ENCODE data around the gene SPTLC1. TPM values are rescaled to one million over a fixed set of nuclear protein-coding genes. Genes with fewer than 3 reads are reported as not detected.
A peak's percentile ranks its signal among the peaks of the same experiment; 100 is the strongest.

The SPTLC1 gene
- total and polyA plus RNA-seq, 2 of the 13 experiments (the other 11 are each of a cell fraction or from before 2014, with no cell fraction given) = 56.2 to 72.5 TPM

DNA sequence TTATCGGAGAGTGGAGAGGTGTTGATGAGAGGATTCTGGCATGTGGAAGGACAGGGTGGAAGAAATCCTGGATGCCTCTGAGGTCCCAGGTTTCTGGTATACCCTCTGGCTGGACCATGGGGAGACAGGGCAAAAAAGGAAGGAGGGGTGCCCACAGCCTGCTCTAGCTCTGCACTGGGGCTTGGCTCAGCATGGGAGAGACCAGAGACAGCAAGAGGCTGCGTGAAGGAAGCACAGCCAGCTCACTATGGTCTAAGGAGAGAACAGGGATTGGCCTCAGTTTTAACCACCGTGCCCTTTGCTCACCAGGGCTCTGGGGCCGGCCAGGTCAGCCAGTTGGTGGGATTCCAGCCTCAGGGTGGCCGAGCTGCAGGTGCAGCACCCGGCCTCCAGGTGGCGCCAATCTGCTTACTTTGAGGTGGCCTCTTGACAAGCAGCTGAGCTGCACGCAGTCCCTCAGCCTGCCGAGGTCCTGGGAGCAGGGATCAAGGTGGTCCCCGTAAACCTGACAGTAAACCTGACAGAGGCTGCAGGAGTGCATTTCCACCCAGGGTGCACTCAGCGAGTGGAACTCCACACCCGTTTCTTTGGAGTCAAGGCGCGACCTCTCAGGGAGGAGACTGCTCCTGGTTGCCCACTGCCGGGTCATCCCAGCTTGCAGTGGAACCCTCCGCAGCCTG is 25.0 kb upstream of the SPTLC1 start (continued):
- TF ChIP-seq ADNP (CRISPR knock-in tag; IDR thresholded peaks at IDR 0.05) = no peak; the same call in 1 of the 2 replicates
- TF ChIP-seq TGIF2 (CRISPR knock-in tag; IDR thresholded peaks at IDR 0.05) = peak; percentile 100
- TF ChIP-seq, protein P1, sequence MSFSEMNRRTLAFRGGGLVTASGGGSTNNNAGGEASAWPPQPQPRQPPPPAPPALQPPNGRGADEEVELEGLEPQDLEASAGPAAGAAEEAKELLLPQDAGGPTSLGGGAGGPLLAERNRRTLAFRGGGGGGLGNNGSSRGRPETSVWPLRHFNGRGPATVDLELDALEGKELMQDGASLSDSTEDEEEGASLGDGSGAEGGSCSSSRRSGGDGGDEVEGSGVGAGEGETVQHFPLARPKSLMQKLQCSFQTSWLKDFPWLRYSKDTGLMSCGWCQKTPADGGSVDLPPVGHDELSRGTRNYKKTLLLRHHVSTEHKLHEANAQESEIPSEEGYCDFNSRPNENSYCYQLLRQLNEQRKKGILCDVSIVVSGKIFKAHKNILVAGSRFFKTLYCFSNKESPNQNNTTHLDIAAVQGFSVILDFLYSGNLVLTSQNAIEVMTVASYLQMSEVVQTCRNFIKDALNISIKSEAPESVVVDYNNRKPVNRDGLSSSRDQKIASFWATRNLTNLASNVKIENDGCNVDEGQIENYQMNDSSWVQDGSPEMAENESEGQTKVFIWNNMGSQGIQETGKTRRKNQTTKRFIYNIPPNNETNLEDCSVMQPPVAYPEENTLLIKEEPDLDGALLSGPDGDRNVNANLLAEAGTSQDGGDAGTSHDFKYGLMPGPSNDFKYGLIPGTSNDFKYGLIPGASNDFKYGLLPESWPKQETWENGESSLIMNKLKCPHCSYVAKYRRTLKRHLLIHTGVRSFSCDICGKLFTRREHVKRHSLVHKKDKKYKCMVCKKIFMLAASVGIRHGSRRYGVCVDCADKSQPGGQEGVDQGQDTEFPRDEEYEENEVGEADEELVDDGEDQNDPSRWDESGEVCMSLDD (CRISPR knock-in tag; IDR thresholded peaks at IDR 0.05; ENCODE audit: borderline replicate concordance) = no peak
- peak; percentile 80 for TF ChIP-seq ZMYM3 (CRISPR knock-in tag; IDR thresholded peaks at IDR 0.05)
- no peak for TF ChIP-seq DNMT3B (CRISPR knock-in tag; conservative IDR thresholded peaks at IDR 0.05)
- TF ChIP-seq, protein P2, sequence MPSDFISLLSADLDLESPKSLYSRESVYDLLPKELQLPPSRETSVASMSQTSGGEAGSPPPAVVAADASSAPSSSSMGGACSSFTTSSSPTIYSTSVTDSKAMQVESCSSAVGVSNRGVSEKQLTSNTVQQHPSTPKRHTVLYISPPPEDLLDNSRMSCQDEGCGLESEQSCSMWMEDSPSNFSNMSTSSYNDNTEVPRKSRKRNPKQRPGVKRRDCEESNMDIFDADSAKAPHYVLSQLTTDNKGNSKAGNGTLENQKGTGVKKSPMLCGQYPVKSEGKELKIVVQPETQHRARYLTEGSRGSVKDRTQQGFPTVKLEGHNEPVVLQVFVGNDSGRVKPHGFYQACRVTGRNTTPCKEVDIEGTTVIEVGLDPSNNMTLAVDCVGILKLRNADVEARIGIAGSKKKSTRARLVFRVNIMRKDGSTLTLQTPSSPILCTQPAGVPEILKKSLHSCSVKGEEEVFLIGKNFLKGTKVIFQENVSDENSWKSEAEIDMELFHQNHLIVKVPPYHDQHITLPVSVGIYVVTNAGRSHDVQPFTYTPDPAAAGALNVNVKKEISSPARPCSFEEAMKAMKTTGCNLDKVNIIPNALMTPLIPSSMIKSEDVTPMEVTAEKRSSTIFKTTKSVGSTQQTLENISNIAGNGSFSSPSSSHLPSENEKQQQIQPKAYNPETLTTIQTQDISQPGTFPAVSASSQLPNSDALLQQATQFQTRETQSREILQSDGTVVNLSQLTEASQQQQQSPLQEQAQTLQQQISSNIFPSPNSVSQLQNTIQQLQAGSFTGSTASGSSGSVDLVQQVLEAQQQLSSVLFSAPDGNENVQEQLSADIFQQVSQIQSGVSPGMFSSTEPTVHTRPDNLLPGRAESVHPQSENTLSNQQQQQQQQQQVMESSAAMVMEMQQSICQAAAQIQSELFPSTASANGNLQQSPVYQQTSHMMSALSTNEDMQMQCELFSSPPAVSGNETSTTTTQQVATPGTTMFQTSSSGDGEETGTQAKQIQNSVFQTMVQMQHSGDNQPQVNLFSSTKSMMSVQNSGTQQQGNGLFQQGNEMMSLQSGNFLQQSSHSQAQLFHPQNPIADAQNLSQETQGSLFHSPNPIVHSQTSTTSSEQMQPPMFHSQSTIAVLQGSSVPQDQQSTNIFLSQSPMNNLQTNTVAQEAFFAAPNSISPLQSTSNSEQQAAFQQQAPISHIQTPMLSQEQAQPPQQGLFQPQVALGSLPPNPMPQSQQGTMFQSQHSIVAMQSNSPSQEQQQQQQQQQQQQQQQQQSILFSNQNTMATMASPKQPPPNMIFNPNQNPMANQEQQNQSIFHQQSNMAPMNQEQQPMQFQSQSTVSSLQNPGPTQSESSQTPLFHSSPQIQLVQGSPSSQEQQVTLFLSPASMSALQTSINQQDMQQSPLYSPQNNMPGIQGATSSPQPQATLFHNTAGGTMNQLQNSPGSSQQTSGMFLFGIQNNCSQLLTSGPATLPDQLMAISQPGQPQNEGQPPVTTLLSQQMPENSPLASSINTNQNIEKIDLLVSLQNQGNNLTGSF (CRISPR knock-in tag; IDR thresholded peaks at IDR 0.05) = peak; percentile 84; the same call in 1 of the 2 replicates
- TF ChIP-seq HMGA1 (CRISPR knock-in tag; conservative IDR thresholded peaks at IDR 0.05) = no peak
- no peak for TF ChIP-seq ATAD3A (CRISPR knock-in tag; IDR thresholded peaks at IDR 0.05)
- TF ChIP-seq, protein P3, sequence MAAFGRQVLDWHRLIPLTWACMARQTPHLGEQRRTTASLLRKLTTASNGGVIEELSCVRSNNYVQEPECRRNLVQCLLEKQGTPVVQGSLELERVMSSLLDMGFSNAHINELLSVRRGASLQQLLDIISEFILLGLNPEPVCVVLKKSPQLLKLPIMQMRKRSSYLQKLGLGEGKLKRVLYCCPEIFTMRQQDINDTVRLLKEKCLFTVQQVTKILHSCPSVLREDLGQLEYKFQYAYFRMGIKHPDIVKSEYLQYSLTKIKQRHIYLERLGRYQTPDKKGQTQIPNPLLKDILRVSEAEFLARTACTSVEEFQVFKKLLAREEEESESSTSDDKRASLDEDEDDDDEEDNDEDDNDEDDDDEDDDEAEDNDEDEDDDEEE (CRISPR knock-in tag; IDR thresholded peaks at IDR 0.05) = no peak
- TF ChIP-seq KDM4B (CRISPR knock-in tag; IDR thresholded peaks at IDR 0.05) = 0 out of 2 replicates have a peak, but pooled peaks have one; percentile 42
- TF ChIP-seq PCBP1 (IDR thresholded peaks at IDR 0.05; ENCODE audit: borderline replicate concordance, low read depth, low read length) = no peak
- TF ChIP-seq DMAP1 (CRISPR knock-in tag; IDR thresholded peaks at IDR 0.05) = no peak
- peak; percentile 56; the same call in 1 of the 2 replicates for TF ChIP-seq CBX5 (CRISPR knock-in tag; IDR thresholded peaks at IDR 0.05; ENCODE audit: borderline replicate concordance)
- no peak for TF ChIP-seq HHEX (CRISPR knock-in tag; IDR thresholded peaks at IDR 0.05)
- peak; percentile 91 for TF ChIP-seq TEAD3 (CRISPR knock-in tag; optimal IDR thresholded peaks at IDR 0.05; ENCODE audit: borderline replicate concordance)
- TF ChIP-seq GATAD2A (CRISPR knock-in tag; IDR thresholded peaks at IDR 0.05) = peak; percentile 36; the same call in 1 of the 2 replicates
- no peak for TF ChIP-seq SMARCE1 (IDR thresholded peaks at IDR 0.05; ENCODE audit: borderline replicate concordance)
- TF ChIP-seq ZC3H4 (CRISPR knock-in tag; IDR thresholded peaks at IDR 0.05; ENCODE audit: borderline replicate concordance) = no peak
- TF ChIP-seq YEATS2 (CRISPR knock-in tag; IDR thresholded peaks at IDR 0.05; ENCODE audit: borderline replicate concordance) = no peak
- TF ChIP-seq EP300 (IDR thresholded peaks at IDR 0.05; ENCODE audit: low read depth in 2 of 2, low read length in 2 of 2) = no peak
- TF ChIP-seq EP300 (CRISPR knock-in tag; IDR thresholded peaks at IDR 0.05; ENCODE audit: borderline replicate concordance) = peak; percentile 14; the same call in 1 of the 2 replicates
- TF ChIP-seq ZNF761 (CRISPR knock-in tag; conservative IDR thresholded peaks at IDR 0.05) = no peak
